Measurements from ENCODE around the gene OLIG2.

The OLIG2 gene

DNA sequence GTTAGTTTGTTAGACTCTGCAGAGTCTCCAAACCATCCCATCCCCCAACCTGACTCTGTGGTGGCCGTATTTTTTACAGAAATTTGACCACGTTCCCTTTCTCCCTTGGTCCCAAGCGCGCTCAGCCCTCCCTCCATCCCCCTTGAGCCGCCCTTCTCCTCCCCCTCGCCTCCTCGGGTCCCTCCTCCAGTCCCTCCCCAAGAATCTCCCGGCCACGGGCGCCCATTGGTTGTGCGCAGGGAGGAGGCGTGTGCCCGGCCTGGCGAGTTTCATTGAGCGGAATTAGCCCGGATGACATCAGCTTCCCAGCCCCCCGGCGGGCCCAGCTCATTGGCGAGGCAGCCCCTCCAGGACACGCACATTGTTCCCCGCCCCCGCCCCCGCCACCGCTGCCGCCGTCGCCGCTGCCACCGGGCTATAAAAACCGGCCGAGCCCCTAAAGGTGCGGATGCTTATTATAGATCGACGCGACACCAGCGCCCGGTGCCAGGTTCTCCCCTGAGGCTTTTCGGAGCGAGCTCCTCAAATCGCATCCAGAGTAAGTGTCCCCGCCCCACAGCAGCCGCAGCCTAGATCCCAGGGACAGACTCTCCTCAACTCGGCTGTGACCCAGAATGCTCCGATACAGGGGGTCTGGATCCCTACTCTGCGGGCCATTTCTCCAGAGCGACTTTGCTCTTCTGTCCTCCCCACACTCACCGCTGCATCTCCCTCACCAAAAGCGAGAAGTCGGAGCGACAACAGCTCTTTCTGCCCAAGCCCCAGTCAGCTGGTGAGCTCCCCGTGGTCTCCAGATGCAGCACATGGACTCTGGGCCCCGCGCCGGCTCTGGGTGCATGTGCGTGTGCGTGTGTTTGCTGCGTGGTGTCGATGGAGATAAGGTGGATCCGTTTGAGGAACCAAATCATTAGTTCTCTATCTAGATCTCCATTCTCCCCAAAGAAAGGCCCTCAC, at the start of gene OLIG2:
OLIG2 (plus strand) TSS at position 447 of the 954 bp plus-strand sequence. CDS start 928 bp downstream, outside the sequence.
- peaks cover 6% of the 10 kb centered on the region for H3K4me1 Mint-ChIP-seq
- no peak within 1 kb of the TSS for H3K27ac Mint-ChIP-seq
- ATAC-seq (ENCODE audit: low read depth) (no peak), DNase-seq (ENCODE audit: low spot score in 2 of 2) (no peak)
- peaks cover 36% of the 10 kb centered on the region for H3K27me3 Mint-ChIP-seq
- no peaks in the 10 kb centered on the region for H3K9me3 Mint-ChIP-seq
- no peaks in the 10 kb centered on the region for H3K36me3 Mint-ChIP-seq
- no peak within 1 kb of the TSS for H3K4me3 Mint-ChIP-seq

DNA sequence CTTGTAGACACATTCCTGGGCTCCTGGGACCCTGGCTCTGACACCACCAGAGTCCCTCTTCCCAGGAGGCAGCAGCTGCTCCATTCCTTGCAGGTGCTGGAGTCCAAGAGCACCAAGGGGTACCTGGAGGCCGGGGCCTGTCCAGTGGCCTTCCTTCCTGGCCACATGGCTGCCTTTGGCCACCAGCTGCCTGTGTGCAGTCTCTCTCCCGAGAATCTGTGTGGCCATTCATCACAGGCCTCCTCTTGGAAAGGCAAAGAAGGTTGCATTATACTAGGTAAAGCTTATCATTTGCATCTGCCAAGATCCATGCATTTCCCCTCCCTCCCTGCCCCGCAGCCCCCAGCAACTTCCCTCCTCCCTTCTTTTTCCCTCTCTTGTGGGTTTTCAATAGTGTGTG, 48.9 kb upstream of the OLIG2 start:
- peaks cover 17% of the 10 kb centered on the region for H3K27me3 Mint-ChIP-seq
- H3K9me3 Mint-ChIP-seq, result no peaks in the 10 kb centered on the region
- ATAC-seq (ENCODE audit: low read depth), result no peak
- no peak overlapping the region for H3K27ac Mint-ChIP-seq
- no peaks in the 10 kb centered on the region for H3K4me1 Mint-ChIP-seq
- no peaks in the 10 kb centered on the region for H3K36me3 Mint-ChIP-seq
- H3K4me3 Mint-ChIP-seq, result no peak overlapping the region
- no peak for DNase-seq (ENCODE audit: low spot score in 2 of 2)

DNA sequence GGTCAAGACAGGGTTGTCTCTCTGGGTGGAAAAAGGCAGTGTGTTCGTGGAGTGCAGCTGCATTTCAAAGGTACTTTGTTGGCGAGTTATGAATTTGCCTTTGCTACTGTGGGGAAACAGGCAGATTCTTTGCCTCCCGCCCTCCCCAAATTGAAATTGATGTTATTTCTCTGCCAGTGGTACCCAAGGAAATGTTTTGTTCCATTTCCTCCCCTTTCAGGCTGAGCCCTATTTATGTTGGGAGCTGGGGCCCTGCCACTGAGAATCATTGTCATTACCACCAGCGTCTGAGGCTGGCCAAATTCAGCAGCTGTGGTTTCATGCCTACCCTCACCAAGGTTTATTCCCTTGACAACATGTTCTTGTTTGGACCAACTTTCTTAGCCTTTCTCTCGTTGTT, 48.5 kb upstream of the OLIG2 start:
- no peak overlapping the region for H3K27ac Mint-ChIP-seq
- H3K4me3 Mint-ChIP-seq, result no peak overlapping the region
- H3K27me3 Mint-ChIP-seq, result peaks cover 17% of the 10 kb centered on the region
- DNase-seq (ENCODE audit: low spot score in 2 of 2) (no peak), ATAC-seq (ENCODE audit: low read depth) (no peak)
- no peaks in the 10 kb centered on the region for H3K9me3 Mint-ChIP-seq
- no peaks in the 10 kb centered on the region for H3K36me3 Mint-ChIP-seq
- no peaks in the 10 kb centered on the region for H3K4me1 Mint-ChIP-seq

DNA sequence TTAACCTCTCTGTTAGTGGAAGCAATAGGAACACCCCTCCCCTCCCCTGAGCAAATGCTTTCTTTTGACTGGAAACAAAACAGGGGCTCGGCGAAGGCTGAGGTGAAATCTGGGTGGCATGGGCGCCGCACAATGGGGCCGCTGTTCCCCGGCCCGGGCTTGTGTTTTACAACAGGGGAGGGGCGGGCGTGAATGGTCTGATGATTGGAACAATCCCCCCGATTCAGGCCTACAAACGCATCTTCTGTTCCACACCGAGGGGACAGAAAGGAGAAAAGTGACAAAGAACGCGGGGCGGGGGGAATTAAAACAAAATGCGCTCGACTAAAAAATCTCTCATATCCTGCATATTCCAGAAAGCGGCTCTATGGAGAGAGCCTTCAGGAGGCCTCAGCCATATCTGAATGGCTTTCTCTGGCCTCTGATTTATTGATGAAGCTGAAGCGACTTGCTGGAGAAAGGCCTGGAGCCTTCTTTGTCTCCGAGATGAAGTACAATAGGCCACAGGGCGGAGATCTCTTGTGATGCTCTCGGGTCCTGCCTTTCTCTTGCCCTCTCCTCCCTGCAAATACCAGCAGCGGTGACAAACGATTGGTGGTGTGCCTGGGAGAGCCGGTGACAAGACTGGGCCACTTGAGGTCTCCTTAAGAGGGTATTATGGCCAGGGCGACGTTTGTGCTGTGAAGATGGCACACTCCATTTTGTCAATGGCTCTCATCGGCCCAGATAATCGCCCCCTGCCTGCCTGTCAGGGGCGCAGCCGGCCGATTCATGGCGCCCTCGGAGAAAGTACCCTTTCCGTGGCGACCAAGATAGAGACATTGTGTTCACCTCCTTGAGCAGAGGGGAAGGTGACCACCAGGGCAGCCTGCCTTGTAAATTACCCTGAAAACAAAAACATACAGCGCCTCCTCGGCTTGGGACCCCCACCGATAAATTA, 47.1 kb upstream of the OLIG2 start:
- no peaks in the 10 kb centered on the region for H3K4me1 Mint-ChIP-seq
- H3K9me3 Mint-ChIP-seq, result no peaks in the 10 kb centered on the region
- peaks cover 13% of the 10 kb centered on the region for H3K27me3 Mint-ChIP-seq
- DNase-seq (ENCODE audit: low spot score in 2 of 2) (no peak), ATAC-seq (ENCODE audit: low read depth) (no peak)
- H3K4me3 Mint-ChIP-seq, result no peak overlapping the region
- H3K27ac Mint-ChIP-seq, result no peak overlapping the region
- no peaks in the 10 kb centered on the region for H3K36me3 Mint-ChIP-seq

DNA sequence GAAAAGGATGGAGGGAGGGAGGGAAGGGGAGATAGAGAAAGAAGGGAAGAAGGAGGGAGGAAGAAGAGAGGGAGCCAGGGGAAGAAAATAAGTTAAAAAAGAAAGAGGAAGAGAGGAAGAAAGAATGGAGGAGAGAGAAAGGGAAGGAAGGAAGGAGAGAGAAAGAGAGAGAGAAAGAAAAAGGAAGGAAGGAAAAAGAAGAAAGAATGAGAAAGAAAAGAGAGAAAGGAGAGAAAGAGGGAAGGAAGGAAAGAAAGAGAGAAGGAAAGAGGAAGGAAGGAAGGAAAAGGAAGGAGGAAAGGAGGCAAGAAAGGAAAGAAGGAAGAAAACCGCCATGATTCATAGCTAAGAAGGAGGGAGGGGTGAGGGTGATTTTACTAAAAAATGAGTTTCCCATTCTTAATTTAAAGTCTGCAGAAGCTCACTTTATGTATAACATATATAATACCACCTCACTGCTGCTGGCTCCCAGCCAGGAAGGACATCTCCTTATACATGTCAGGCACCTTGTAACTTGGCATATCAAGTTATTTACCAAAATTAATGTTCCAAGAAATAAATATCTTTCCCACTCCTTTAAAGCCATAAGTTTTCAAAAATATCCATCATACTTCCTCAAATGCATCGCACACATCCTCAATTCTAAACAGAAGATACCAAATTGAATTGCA, 46.0 kb upstream of the OLIG2 start:
- Mint-ChIP-seq H3K4me3 (no peak overlapping the region), H3K27ac (no peak overlapping the region), H3K36me3 (no peaks in the 10 kb centered on the region), H3K9me3 (no peaks in the 10 kb centered on the region), H3K4me1 (no peaks in the 10 kb centered on the region), H3K27me3 (peaks cover 14% of the 10 kb centered on the region)
- no peak for DNase-seq (ENCODE audit: low spot score in 2 of 2)
- ATAC-seq (ENCODE audit: low read depth), result no peak

DNA sequence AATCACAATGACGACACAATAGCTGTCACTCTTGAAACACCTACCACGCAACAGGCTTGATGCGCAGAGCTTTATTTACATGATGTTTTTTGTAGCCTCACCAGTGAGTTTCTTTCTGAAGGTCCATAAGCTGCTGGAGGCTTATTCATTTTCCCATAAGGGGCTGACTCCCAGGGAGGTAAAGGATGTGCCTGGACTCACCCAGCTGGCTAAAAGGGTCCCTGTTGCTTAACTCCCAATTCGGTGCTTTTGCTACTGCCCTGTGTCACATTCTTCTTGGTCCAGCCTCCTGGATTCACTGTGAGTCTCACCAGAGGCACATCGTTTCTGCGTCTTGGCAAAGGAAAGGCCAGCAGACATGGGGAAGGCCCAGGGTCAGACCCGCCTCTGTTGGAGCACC, 44.6 kb upstream of the OLIG2 start:
- Mint-ChIP-seq H3K4me1 (no peaks in the 10 kb centered on the region), H3K36me3 (no peaks in the 10 kb centered on the region), H3K9me3 (no peaks in the 10 kb centered on the region), H3K4me3 (no peak overlapping the region), H3K27ac (no peak overlapping the region), H3K27me3 (peaks cover 11% of the 10 kb centered on the region)
- DNase-seq (ENCODE audit: low spot score in 2 of 2) (no peak), ATAC-seq (ENCODE audit: low read depth) (no peak)

DNA sequence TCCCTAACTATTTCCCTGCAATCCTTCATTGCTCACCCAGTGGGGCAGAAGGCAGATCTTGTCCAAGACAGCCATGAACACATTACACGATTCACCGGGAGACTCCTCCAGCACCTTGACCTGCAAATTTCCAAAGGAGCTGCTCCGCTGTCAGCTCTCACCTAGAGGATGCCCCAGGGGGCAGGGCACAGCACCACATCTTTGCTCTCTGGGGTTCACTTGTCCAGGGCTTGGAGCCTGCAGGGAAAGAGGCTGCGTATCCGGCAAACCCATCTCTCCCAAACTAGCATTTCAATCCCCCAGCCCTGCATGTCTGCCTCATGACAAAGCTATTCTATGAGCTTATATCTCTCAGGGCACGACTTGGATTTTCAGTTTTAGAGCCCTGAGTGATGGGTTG, 35.1 kb upstream of the OLIG2 start:
- no peaks in the 10 kb centered on the region for H3K9me3 Mint-ChIP-seq
- DNase-seq (ENCODE audit: low spot score in 2 of 2), result no peak
- no peak overlapping the region for H3K27ac Mint-ChIP-seq
- H3K27me3 Mint-ChIP-seq, result peaks cover 18% of the 10 kb centered on the region
- H3K4me3 Mint-ChIP-seq, result no peak overlapping the region
- ATAC-seq (ENCODE audit: low read depth), result no peak
- H3K36me3 Mint-ChIP-seq, result no peaks in the 10 kb centered on the region
- H3K4me1 Mint-ChIP-seq, result no peaks in the 10 kb centered on the region

DNA sequence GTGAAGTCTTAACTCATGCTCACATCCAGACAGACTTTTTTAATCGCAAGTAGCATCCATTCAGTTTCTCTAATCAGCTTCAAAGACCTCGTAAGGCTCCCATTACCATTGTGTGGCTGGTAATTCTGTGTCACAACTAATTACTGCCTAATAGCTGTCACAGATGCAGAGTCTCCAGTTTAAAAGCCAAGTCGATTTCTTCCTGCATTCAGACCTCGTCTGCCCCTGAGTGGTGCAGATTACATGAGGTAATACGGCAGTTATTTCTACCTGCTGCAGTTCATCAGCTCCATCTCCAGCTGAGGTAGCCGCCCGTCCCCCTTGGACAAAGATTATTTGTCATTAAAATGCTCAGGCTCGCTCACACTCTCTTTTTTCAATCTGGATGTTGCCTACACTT, 34.4 kb upstream of the OLIG2 start:
- Mint-ChIP-seq H3K27me3 (peaks cover 18% of the 10 kb centered on the region), H3K9me3 (no peaks in the 10 kb centered on the region), H3K4me1 (no peaks in the 10 kb centered on the region), H3K27ac (no peak overlapping the region), H3K36me3 (no peaks in the 10 kb centered on the region), H3K4me3 (no peak overlapping the region)
- no peak for DNase-seq (ENCODE audit: low spot score in 2 of 2)
- ATAC-seq (ENCODE audit: low read depth), result no peak

DNA sequence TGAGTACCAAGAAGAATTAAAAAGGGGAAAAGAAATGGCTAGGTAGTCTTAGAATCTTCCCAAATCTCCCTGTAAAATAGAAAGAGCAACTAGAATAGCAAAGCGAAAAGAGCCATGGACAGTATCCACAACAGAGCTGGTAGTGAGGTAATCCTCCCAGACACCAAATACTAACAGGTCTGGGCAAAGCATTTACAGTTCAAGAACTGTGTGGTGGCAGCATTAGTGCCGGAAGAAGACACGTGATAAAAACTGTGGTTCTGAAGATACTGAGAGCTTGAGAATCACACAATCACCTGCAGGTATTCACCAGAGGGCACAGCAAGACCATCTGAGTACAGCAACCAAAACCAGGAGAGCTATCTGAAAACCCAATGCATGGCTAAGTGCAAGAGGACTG, 31.8 kb upstream of the OLIG2 start:
- peaks cover 15% of the 10 kb centered on the region for H3K27me3 Mint-ChIP-seq
- no peak overlapping the region for H3K27ac Mint-ChIP-seq
- no peak overlapping the region for H3K4me3 Mint-ChIP-seq
- no peak for DNase-seq (ENCODE audit: low spot score in 2 of 2)
- no peak for ATAC-seq (ENCODE audit: low read depth)
- H3K36me3 Mint-ChIP-seq, result no peaks in the 10 kb centered on the region
- H3K4me1 Mint-ChIP-seq, result no peaks in the 10 kb centered on the region
- no peaks in the 10 kb centered on the region for H3K9me3 Mint-ChIP-seq

DNA sequence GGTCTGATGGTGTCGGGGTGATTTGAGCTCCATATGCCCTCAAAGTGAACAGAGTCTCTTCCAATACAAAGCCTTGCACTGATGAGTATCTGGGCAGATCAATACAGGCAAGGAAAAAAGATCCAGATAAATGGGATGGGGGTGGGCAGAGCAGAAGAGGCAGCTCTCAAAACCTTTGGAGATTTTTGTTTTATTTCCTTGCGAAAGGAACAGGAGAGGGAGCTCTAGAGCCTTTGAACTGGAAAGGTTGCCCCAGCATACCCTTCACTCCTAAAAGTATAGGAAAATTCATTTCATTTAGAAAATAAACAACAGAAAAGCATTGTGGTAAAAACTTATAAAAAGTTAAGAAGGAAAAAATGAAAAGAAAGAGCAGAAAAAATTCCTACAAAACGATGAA, 31.4 kb upstream of the OLIG2 start:
- no peaks in the 10 kb centered on the region for H3K36me3 Mint-ChIP-seq
- H3K4me3 Mint-ChIP-seq, result no peak overlapping the region
- DNase-seq (ENCODE audit: low spot score in 2 of 2), result no peak
- H3K27me3 Mint-ChIP-seq, result peaks cover 15% of the 10 kb centered on the region
- ATAC-seq (ENCODE audit: low read depth), result no peak
- no peaks in the 10 kb centered on the region for H3K9me3 Mint-ChIP-seq
- H3K27ac Mint-ChIP-seq, result no peak overlapping the region
- no peaks in the 10 kb centered on the region for H3K4me1 Mint-ChIP-seq

DNA sequence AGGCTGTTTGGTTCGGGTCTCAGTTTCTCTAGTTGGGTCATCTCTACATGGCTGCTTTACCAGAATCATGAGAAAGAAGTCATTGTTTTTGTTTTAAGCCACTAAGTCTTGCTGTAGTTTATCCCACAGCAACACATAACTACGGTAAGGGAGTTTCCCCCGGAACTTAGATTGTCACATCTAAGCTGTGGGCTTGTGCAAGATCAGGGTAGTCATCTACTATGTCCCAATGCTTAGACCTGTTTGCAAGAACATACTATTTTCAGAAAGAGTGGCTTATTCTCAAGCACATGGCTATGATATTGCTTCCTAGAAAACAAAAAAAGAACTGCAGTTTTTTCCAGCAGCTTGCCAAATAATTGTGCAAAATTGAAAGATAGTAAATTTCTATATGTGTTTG, 18.0 kb upstream of the OLIG2 start:
- DNase-seq (ENCODE audit: low spot score in 2 of 2), result no peak
- no peaks in the 10 kb centered on the region for H3K4me1 Mint-ChIP-seq
- ATAC-seq (ENCODE audit: low read depth), result no peak
- no peaks in the 10 kb centered on the region for H3K36me3 Mint-ChIP-seq
- no peak overlapping the region for H3K27ac Mint-ChIP-seq
- H3K4me3 Mint-ChIP-seq, result no peak overlapping the region
- H3K27me3 Mint-ChIP-seq, result peaks cover 17% of the 10 kb centered on the region
- peaks cover 2% of the 10 kb centered on the region for H3K9me3 Mint-ChIP-seq

DNA sequence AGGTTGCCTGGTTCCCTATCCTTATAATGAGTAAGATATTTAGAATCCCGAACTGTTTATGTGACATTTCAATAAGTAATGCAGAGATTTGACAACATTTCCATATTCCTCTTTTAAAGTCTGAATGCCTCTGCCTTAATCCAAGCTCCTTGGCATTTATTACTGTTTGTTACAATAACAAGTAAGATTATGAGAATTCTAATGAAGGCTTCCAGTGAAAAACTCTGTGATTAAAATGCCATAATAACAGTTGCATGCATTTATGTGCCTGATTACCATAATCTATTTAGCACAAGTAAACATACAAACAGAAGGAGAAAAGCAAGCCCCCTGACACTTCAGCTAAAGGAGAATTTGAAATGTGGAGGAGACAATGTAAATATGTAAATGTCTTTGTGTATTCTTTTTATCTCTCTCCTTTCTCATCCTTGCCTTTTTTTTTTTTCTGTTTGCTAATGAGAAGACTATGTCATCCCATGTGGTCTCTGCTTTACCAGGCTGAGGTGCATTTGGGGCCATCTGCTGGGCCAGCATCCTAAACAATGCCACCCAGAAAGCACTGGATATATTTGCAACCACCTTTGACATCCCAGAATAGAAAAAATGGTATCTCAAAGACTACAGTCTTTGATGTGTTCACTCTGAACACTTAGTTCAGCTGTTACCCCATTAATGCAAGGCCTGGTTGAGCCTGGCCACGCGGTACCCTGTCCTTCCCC, 17.2 kb upstream of the OLIG2 start:
- H3K4me3 Mint-ChIP-seq, result no peak overlapping the region
- no peaks in the 10 kb centered on the region for H3K4me1 Mint-ChIP-seq
- DNase-seq (ENCODE audit: low spot score in 2 of 2), result no peak
- H3K27me3 Mint-ChIP-seq, result peaks cover 18% of the 10 kb centered on the region
- no peaks in the 10 kb centered on the region for H3K36me3 Mint-ChIP-seq
- no peak overlapping the region for H3K27ac Mint-ChIP-seq
- no peak for ATAC-seq (ENCODE audit: low read depth)
- peaks cover 2% of the 10 kb centered on the region for H3K9me3 Mint-ChIP-seq

DNA sequence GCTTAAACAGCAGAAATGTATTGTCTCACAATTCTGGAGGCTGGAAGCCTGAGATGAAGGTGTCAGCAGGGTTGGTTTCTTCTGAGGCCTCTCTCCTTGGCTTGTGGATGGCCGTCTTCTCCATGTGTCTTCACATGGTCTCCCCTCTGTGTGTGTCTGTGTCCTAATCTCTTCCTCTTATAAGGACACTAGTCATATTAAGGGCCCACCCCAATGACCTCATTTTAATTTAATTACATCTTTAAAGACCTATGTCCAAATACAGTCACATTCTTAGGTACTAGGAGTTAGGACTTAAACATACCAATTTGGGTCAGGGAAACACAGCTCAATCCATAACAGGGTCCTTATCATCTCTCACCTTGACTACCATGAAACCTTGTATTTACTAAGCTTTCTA, 14.8 kb upstream of the OLIG2 start:
- Mint-ChIP-seq H3K27me3 (peaks cover 20% of the 10 kb centered on the region), H3K36me3 (no peaks in the 10 kb centered on the region), H3K4me1 (no peaks in the 10 kb centered on the region), H3K27ac (no peak overlapping the region), H3K9me3 (peaks cover 2% of the 10 kb centered on the region), H3K4me3 (no peak overlapping the region)
- DNase-seq (ENCODE audit: low spot score in 2 of 2) (no peak), ATAC-seq (ENCODE audit: low read depth) (no peak)

All from memory B cell (primary cell).